ENCODE results near the gene POU2AF3.

DNA sequence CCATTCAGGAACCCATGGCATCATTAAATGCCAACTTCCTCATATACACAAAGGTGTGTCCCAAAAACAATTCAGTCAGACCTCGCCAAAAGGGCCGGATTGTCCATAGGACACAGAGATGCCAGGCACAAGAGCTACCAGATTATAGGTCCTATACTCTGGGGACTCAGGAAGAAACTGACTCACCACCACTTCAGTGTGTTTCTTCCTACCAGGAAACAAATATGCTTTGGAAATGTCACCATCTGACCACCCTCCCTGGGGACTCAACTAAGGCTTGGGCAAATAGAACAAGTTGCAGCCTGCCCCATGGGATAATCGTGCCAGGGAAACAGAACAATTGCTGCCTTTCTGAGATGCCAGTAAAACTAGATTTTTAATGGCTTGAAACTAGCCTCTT lies 11.7 kb downstream of the POU2AF3 start:
- TF ChIP-seq NFIC (IDR thresholded peaks at IDR 0.05): no peak
- no peak for TF ChIP-seq ZBTB7A (IDR thresholded peaks at IDR 0.05; ENCODE audit: low read depth)
- TF ChIP-seq, protein P1, sequence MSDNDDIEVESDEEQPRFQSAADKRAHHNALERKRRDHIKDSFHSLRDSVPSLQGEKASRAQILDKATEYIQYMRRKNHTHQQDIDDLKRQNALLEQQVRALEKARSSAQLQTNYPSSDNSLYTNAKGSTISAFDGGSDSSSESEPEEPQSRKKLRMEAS (IDR thresholded peaks at IDR 0.05): no peak
- TF ChIP-seq RAD21 (IDR thresholded peaks at IDR 0.05; ENCODE audit: low read depth): no peak
- TF ChIP-seq CEBPB (IDR thresholded peaks at IDR 0.05): no peak
- TF ChIP-seq EGR1 (IDR thresholded peaks at IDR 0.05): no peak
- TF ChIP-seq, protein P2, sequence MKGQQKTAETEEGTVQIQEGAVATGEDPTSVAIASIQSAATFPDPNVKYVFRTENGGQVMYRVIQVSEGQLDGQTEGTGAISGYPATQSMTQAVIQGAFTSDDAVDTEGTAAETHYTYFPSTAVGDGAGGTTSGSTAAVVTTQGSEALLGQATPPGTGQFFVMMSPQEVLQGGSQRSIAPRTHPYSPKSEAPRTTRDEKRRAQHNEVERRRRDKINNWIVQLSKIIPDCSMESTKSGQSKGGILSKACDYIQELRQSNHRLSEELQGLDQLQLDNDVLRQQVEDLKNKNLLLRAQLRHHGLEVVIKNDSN (IDR thresholded peaks at IDR 0.05): no peak
- TF ChIP-seq TAF1 (IDR thresholded peaks at IDR 0.05; ENCODE audit: low read depth): no peak
- TF ChIP-seq EP300 (IDR thresholded peaks at IDR 0.05; ENCODE audit: borderline replicate concordance): no peak
- no peak for TF ChIP-seq FOXM1 (IDR thresholded peaks at IDR 0.05; ENCODE audit: borderline replicate concordance, low read depth)
- TF ChIP-seq, protein P3, sequence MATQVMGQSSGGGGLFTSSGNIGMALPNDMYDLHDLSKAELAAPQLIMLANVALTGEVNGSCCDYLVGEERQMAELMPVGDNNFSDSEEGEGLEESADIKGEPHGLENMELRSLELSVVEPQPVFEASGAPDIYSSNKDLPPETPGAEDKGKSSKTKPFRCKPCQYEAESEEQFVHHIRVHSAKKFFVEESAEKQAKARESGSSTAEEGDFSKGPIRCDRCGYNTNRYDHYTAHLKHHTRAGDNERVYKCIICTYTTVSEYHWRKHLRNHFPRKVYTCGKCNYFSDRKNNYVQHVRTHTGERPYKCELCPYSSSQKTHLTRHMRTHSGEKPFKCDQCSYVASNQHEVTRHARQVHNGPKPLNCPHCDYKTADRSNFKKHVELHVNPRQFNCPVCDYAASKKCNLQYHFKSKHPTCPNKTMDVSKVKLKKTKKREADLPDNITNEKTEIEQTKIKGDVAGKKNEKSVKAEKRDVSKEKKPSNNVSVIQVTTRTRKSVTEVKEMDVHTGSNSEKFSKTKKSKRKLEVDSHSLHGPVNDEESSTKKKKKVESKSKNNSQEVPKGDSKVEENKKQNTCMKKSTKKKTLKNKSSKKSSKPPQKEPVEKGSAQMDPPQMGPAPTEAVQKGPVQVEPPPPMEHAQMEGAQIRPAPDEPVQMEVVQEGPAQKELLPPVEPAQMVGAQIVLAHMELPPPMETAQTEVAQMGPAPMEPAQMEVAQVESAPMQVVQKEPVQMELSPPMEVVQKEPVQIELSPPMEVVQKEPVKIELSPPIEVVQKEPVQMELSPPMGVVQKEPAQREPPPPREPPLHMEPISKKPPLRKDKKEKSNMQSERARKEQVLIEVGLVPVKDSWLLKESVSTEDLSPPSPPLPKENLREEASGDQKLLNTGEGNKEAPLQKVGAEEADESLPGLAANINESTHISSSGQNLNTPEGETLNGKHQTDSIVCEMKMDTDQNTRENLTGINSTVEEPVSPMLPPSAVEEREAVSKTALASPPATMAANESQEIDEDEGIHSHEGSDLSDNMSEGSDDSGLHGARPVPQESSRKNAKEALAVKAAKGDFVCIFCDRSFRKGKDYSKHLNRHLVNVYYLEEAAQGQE (IDR thresholded peaks at IDR 0.05; ENCODE audit: low read depth): no peak
- TF ChIP-seq TEAD4 (IDR thresholded peaks at IDR 0.05): no peak
- TF ChIP-seq YY1 (IDR thresholded peaks at IDR 0.05; ENCODE audit: low read depth): no peak
- no peak for TF ChIP-seq CREB1 (IDR thresholded peaks at IDR 0.05; ENCODE audit: low read depth)

Data from Ishikawa (cell line).